ENCODE measurements around the gene APP. TPM values are rescaled to one million over a fixed set of nuclear protein-coding genes. Genes with fewer than 3 reads are reported as not detected.

Gene APP
- total RNA-seq, 2 donors from 2014 or later = 256 to 423 TPM

DNA sequence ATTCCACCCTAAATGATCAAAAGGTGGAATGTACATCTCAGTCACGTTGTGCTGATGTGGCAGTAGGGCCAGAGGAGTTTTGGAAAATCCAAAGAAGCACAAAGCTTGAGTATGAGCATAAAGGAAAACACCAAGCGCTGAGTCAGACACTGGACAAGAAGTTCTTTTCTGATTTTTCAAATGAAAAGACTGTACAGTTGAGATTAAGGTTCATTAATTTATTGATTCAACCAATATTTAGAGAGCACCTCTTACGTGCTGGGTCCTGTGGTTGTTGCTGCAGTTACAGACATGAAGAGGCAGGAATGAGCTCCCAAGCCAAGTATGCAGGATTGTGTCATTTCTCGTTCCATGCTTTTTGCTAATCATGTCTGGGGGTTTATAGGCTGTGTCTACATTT, 28.9 kb upstream of the APP start:
- no peak for ATAC-seq
- Histone ChIP-seq H3K9me3 (no peaks in the 10 kb centered on the region), H3K27ac (no peak overlapping the region), H3K36me3 (replicated peaks in 1 of 2; ENCODE audit: insufficient read depth in 1 of 2, low read depth in 2 of 2) (no peaks in the 10 kb centered on the region), H3K27me3 (no peaks in the 10 kb centered on the region), H3K4me1 (no peaks in the 10 kb centered on the region), H3K4me3 (no peak overlapping the region)
- WGBS, 2 donors = 69 to 80% methylated on average over 4 of the region's 4 CpGs
- DNase-seq = no peak
- TF ChIP-seq, protein P1, sequence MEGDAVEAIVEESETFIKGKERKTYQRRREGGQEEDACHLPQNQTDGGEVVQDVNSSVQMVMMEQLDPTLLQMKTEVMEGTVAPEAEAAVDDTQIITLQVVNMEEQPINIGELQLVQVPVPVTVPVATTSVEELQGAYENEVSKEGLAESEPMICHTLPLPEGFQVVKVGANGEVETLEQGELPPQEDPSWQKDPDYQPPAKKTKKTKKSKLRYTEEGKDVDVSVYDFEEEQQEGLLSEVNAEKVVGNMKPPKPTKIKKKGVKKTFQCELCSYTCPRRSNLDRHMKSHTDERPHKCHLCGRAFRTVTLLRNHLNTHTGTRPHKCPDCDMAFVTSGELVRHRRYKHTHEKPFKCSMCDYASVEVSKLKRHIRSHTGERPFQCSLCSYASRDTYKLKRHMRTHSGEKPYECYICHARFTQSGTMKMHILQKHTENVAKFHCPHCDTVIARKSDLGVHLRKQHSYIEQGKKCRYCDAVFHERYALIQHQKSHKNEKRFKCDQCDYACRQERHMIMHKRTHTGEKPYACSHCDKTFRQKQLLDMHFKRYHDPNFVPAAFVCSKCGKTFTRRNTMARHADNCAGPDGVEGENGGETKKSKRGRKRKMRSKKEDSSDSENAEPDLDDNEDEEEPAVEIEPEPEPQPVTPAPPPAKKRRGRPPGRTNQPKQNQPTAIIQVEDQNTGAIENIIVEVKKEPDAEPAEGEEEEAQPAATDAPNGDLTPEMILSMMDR (IDR thresholded peaks at IDR 0.05) = no peak
- TF ChIP-seq POLR2A (IDR thresholded peaks at IDR 0.05) = no peak
- intact Hi-C loops (cut with DNase I) = no loop called here

DNA sequence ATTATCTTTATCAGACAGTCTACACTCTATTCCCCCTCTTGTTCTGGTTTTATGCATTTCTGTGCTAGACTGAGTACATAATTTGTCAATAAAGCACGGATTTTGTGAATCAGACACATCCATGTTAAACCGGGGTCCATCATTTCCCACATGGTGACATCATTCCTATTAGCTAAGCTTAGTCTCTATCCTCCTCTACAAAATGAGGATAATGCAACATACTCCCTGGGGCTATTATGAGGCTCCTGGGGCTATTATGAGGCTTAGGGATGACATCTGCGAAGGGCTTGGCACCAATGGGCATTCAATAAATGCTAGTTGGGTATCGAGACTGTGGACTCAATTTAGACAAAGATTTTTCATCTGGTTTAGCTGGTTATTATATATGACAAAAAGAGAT, 25.1 kb upstream of the APP start:
- Histone ChIP-seq H3K27me3 (no peaks in the 10 kb centered on the region), H3K4me3 (no peak overlapping the region), H3K4me1 (no peaks in the 10 kb centered on the region), H3K36me3 (replicated peaks in 1 of 2; ENCODE audit: insufficient read depth in 1 of 2, low read depth in 2 of 2) (no peaks in the 10 kb centered on the region), H3K9me3 (no peaks in the 10 kb centered on the region), H3K27ac (no peak overlapping the region)
- 85 to 87% methylated on average over 4 of the region's 4 CpGs for WGBS, 2 donors
- DNase-seq (no peak), ATAC-seq (no peak)
- TF ChIP-seq POLR2A (IDR thresholded peaks at IDR 0.05) = no peak
- TF ChIP-seq, protein P1 (IDR thresholded peaks at IDR 0.05) = no peak
- intact Hi-C loops (cut with DNase I) = no loop called here

DNA sequence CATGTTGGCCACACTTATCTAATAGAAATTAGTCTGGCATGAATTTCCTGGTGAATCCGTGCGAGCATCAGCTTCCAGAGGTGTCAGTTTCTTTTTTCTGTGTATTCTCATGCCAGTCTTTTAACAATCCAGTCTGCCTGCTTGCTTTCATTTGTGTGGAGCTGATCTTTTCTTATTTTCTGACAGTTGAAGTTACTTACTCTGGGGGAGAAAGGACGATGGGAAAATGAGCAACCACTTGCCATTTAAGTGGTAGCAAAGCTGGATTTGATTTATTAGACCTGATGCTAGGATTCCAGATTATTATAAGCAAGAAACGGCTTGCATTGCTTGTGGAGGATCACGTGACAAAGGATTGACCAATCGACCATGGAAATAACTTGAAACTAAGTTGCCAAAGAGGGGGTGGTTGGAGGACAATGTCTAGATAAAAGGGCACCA, 24.3 kb upstream of the APP start:
- ATAC-seq = no peak

DNA sequence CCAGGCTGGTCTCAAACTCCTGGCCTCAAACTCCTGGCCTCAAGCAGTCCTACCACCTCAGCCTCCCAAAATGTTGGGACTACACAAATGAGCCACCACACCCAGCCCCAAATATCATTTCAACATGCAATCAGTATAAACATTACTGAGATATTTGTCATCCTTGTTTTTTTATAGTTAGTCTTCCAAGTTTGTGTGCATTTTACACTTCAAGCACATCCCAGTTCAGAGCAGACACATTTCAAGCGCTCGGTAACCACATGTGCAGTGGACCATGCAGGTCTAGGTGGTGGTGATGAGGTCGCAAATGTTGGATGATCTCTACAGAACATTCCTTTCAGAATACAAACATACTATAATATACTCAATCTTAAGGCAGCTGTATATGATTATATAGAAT, 23.8 kb upstream of the APP start:
- WGBS, 2 donors = 94 to 97% methylated on average over 3 of the region's 3 CpGs
- intact Hi-C loops (cut with DNase I) = no loop called here

More for the DNA sequence above, 24.3 kb upstream of the APP start:
- WGBS, 2 donors = 44 to 59% methylated on average over 6 of the region's 6 CpGs
- TF ChIP-seq, protein P1 (IDR thresholded peaks at IDR 0.05) = no peak
- no peak for TF ChIP-seq POLR2A (IDR thresholded peaks at IDR 0.05)
- no peak overlapping the region for H3K4me3 ChIP-seq
- H3K9me3 ChIP-seq = no peaks in the 10 kb centered on the region
- H3K27ac ChIP-seq = no peak overlapping the region
- H3K4me1 ChIP-seq = no peaks in the 10 kb centered on the region
- H3K27me3 ChIP-seq = no peaks in the 10 kb centered on the region
- no peaks in the 10 kb centered on the region for H3K36me3 ChIP-seq (replicated peaks in 1 of 2; ENCODE audit: insufficient read depth in 1 of 2, low read depth in 2 of 2)
- intact Hi-C loops (cut with DNase I) = no loop called here
- DNase-seq = no peak

DNA sequence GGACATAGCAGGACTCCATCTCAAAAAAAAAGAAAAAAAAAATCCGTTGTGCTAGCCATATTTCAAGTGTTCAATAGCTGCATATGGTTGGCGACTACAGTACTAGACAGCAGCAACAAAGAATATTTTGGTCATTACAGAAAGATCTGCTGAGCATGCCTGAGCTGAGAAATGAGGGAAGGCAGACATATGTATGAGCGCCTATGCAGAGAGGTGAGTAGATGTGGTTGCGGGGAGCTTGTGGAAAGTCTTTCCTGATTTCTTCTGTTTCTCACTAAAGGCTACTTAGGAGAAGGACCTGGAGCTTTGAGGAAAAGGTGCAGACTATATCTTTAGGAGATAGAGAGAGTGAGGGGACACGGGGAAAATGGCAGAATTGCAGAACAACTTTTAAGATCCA, 21.0 kb upstream of the APP start:
- WGBS, 2 donors = 79 to 82% methylated on average over 5 of the region's 5 CpGs
- Histone ChIP-seq H3K27me3 (no peaks in the 10 kb centered on the region), H3K4me3 (no peak overlapping the region), H3K27ac (no peak overlapping the region), H3K9me3 (no peaks in the 10 kb centered on the region), H3K36me3 (replicated peaks in 1 of 2; ENCODE audit: insufficient read depth in 1 of 2, low read depth in 2 of 2) (no peaks in the 10 kb centered on the region), H3K4me1 (no peaks in the 10 kb centered on the region)
- TF ChIP-seq, protein P1 (IDR thresholded peaks at IDR 0.05) = no peak
- no peak for TF ChIP-seq POLR2A (IDR thresholded peaks at IDR 0.05)
- intact Hi-C loops (cut with DNase I) = no loop called here
- DNase-seq (no peak), ATAC-seq (no peak)

More for the DNA sequence above, 23.8 kb upstream of the APP start:
- no peaks in the 10 kb centered on the region for H3K36me3 ChIP-seq (replicated peaks in 1 of 2; ENCODE audit: insufficient read depth in 1 of 2, low read depth in 2 of 2)
- H3K4me1 ChIP-seq = no peaks in the 10 kb centered on the region
- no peak overlapping the region for H3K4me3 ChIP-seq
- H3K27ac ChIP-seq = no peak overlapping the region
- no peak for TF ChIP-seq POLR2A (IDR thresholded peaks at IDR 0.05)
- TF ChIP-seq, protein P1 (IDR thresholded peaks at IDR 0.05) = no peak
- no peaks in the 10 kb centered on the region for H3K27me3 ChIP-seq
- ATAC-seq (no peak), DNase-seq (no peak)
- H3K9me3 ChIP-seq = no peaks in the 10 kb centered on the region
